Thoracic aorta (tissue), 2 donors: ENCODE results near the gene TACC2. TPM values are rescaled to one million over a fixed set of nuclear protein-coding genes. Genes with fewer than 3 reads are reported as not detected.

Experiments used
- ATAC-seq: fragments of 150-250 bp; one replicate; pipeline ENCODE4 v1.8.0; 2017; ENCODE audit warnings: low read depth; ENCODE audit not compliant: insufficient number of reproducible peaks, low FRiP score
- DNase-seq: peaks from one replicate; pipeline ENCODE4 v3.0.0-alpha.2; 2020; ENCODE audit warnings: low spot score
- H3K27ac ChIP-seq, 2 donors: fragments of 200-600 bp; sonication (generic); 1 replicate in 1 of 2; 2 replicates in 1 of 2; pipeline ENCODE4 v1.5.1; 2016; ENCODE audit warnings: mild to moderate bottlenecking in 2 of 2, moderate library complexity in 2 of 2
- H3K27me3 ChIP-seq: fragments of 200-600 bp; sonication (generic); replicated peaks from 2 replicates; pipeline ENCODE4 v1.6.0; 2016; ENCODE audit warnings: mild to moderate bottlenecking; ENCODE audit not compliant: insufficient read depth
- H3K36me3 ChIP-seq: fragments of 200-600 bp; sonication (generic); one replicate; pipeline ENCODE4 v1.5.1; 2016
- H3K4me1 ChIP-seq, 2 donors: fragments of 200-600 bp; sonication (generic); 1 replicate in 1 of 2; 2 replicates in 1 of 2; pipeline versions ENCODE4 v1.5.1 to v1.6.0; 2016; ENCODE audit warnings: low read depth in 2 of 2, mild to moderate bottlenecking in 1 of 2; ENCODE audit not compliant: control insufficient read depth in 1 of 2
- H3K4me3 ChIP-seq: fragments of 200-600 bp; sonication (generic); 2 replicates; pipeline ENCODE4 v1.5.1; 2016; ENCODE audit warnings: mild to moderate bottlenecking
- H3K9me3 ChIP-seq: fragments of 200-600 bp; sonication (generic); 2 replicates; pipeline ENCODE4 v1.5.1; 2016
- total RNA-seq, 2 donors: library from RNA; depleted of rRNA; stranded (reverse); fragments of >200 nt; gene quantifications; one replicate each; pipeline versions ENCODE4 v1.1.0 to v1.2.3, GENCODE V29; 2016
- TF ChIP-seq, protein P1 (sequence below): fragments of 200-600 bp; sonication (generic); IDR thresholded peaks from one replicate; pipeline ENCODE4 v1.5.1; 2019; ENCODE audit warnings: antibody characterized with exemption

TACC2 gene
- total RNA-seq, 2 donors from 2014 or later: 52.1 to 71.0 TPM

DNA sequence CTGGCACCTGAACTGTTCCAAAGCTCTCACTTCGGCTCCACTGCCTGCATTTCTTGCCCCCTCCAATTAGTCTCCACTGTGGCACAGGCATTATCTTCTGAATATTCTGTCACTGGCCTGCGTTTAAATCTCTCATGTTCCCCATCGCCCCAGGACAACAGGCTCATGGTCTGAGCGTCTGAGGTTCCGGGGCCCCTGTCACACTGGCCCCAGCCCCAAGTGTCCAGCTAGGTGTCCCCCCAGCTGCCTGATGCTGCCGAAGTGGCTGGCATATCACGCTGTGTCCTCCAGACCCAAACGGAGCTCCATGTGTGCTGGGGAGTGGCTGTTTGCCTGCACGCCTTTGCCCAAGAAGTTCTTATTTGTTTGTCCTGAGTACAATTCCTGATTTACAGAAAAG lies 135.4 kb downstream of the TACC2 start:
- TF ChIP-seq, protein P1, sequence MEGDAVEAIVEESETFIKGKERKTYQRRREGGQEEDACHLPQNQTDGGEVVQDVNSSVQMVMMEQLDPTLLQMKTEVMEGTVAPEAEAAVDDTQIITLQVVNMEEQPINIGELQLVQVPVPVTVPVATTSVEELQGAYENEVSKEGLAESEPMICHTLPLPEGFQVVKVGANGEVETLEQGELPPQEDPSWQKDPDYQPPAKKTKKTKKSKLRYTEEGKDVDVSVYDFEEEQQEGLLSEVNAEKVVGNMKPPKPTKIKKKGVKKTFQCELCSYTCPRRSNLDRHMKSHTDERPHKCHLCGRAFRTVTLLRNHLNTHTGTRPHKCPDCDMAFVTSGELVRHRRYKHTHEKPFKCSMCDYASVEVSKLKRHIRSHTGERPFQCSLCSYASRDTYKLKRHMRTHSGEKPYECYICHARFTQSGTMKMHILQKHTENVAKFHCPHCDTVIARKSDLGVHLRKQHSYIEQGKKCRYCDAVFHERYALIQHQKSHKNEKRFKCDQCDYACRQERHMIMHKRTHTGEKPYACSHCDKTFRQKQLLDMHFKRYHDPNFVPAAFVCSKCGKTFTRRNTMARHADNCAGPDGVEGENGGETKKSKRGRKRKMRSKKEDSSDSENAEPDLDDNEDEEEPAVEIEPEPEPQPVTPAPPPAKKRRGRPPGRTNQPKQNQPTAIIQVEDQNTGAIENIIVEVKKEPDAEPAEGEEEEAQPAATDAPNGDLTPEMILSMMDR: no peak
- no peaks in the 10 kb centered on the region for H3K27me3 ChIP-seq
- peaks cover 3% of the 10 kb centered on the region for H3K36me3 ChIP-seq
- DNase-seq (no peak), ATAC-seq (no peak)
- H3K4me1 ChIP-seq: peaks cover 16 to 26% of the 10 kb centered on the region in 2 donors
- no peak overlapping the region for H3K27ac ChIP-seq
- no peaks in the 10 kb centered on the region for H3K9me3 ChIP-seq
- H3K4me3 ChIP-seq: no peak overlapping the region

GRCh38 chr10:122124808-122125207 lies 135.8 kb downstream of the TACC2 start:
- TF ChIP-seq, protein P1: no peak
- Histone ChIP-seq H3K27ac (no peak overlapping the region), H3K4me3 (no peak overlapping the region), H3K27me3 (no peaks in the 10 kb centered on the region), H3K36me3 (peaks cover 3% of the 10 kb centered on the region), H3K4me1 (peaks cover 16 to 26% of the 10 kb centered on the region in 2 donors), H3K9me3 (no peaks in the 10 kb centered on the region)
- DNase-seq: no peak
- ATAC-seq: no peak

DNA sequence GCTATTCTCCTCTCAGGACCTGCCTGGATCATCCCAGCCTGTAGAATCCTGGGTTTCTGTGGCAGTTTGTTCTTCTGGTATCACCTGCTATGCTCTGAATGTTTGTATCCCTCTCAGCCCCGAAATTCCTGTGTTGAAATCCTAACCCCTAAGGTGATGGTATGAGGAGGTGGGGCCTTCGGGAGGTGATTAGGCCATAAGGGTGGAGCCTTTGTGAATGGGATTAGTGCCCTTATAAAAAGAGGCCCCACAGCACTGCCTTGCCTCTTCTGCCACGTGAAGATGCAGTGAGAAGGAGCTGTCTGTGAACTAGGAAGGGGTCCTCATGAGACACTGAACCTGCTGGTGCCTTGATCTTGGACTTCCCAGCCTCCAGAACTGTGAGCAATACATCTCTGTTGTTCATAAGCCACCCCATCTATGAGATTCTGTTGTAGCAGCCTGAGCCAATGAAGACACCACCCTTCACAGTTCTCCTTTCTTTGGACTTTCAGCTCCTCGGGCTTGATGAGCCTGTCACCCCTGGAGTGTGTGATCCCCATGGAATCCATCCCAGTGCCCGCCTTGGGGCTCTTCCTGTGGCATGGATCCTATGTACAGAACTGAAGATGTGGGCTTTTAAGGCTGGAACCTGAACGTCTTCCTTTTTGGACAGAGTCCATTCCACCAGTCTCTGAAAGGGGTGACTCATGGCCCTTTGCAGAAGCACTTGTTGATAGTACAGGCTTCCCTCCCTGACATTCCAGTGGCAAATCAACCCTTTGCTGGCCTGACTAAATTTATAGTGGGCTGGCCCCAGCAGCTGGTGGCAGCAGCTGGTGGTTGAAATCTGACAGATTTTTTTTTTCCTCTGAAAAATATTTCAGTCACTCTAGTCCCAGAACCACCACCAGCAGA lies 138.0 kb downstream of the TACC2 start:
- peaks cover 18 to 40% of the 10 kb centered on the region in 2 donors for H3K4me1 ChIP-seq
- H3K36me3 ChIP-seq: no peaks in the 10 kb centered on the region
- ATAC-seq (peak; percentile 80), DNase-seq (no peak)
- H3K9me3 ChIP-seq: no peaks in the 10 kb centered on the region
- peak overlapping the region; percentile 81 to 89 for H3K27ac ChIP-seq
- TF ChIP-seq, protein P1: no peak
- H3K27me3 ChIP-seq: no peaks in the 10 kb centered on the region
- H3K4me3 ChIP-seq: peak overlapping the region; percentile 66

DNA sequence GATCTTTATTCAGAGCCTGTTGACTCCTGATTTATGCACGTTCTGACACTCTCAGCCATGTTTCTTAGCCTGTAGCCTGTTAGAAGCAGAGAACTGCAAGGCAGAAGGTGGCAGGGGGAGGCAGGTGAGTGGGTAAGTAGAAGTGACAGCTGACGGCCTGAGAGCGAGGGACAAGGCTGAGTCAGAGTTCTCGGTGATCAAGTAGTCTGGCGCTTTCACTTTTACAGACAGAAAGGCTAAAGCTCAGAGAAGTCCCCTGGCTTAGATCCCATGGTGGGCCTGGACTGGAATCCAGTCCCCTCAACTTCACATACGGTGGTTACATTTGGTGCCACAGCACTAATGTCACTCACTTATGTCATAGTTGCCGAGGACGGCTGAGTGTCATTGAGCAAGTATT lies 139.0 kb downstream of the TACC2 start:
- DNase-seq (no peak), ATAC-seq (peak; percentile 75)
- Histone ChIP-seq H3K36me3 (no peaks in the 10 kb centered on the region), H3K4me1 (peaks cover 18 to 49% of the 10 kb centered on the region in 2 donors), H3K9me3 (no peaks in the 10 kb centered on the region), H3K4me3 (peak overlapping the region; percentile 66), H3K27me3 (no peaks in the 10 kb centered on the region), H3K27ac (peak overlapping the region; percentile 81 to 89)
- TF ChIP-seq, protein P1: no peak

- no peaks in the 10 kb centered on the region for H3K9me3 ChIP-seq
- H3K36me3 ChIP-seq: no peaks in the 10 kb centered on the region
- TF ChIP-seq, protein P1: peak; percentile 37
- H3K4me3 ChIP-seq: peak overlapping the region; percentile 66
- peaks cover 18 to 54% of the 10 kb centered on the region in 2 donors for H3K4me1 ChIP-seq
- no peaks in the 10 kb centered on the region for H3K27me3 ChIP-seq
- DNase-seq (no peak), ATAC-seq (peak; percentile 14)
- peak overlapping the region; percentile 81 to 89 for H3K27ac ChIP-seq
Observed at GRCh38 chr10:122128357-122128756, 139.4 kb downstream of the TACC2 start.
